ENCODE results near the gene DNAH11. TPM values are rescaled to one million over a fixed set of nuclear protein-coding genes. Genes with fewer than 3 reads are reported as not detected.

Gene DNAH11
- total and polyA plus RNA-seq, 2 of the 8 experiments (the other 6 are each of a cell fraction or from before 2014, with no cell fraction given): 1.8 to 4.9 TPM

DNA sequence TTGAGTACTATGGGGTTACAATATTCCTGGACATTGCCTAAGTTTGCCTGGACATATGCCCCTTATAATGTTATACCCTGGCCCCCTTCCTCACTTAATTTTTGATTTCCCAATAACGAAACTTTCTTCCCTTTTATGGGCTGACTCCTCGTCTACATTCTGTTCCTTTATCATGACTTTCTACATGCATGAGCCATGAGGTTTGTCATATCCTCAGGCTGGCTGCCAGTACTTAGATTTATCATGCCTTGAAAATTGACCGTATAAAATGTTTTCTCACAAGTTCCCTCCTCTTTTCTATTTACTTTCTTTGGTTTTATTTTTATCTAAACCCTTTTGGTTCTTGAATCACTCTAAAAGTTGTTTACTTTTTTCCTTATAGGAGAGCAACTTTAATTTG, 4.7 kb downstream of the DNAH11 start (continued):
- TF ChIP-seq CHD7 (IDR thresholded peaks at IDR 0.05; ENCODE audit: insufficient replicate concordance, low read length): no peak
- no peak for TF ChIP-seq CBX8 (IDR thresholded peaks at IDR 0.05; ENCODE audit: borderline replicate concordance, low read depth, low read length)
- no peak for TF ChIP-seq KDM1A (IDR thresholded peaks at IDR 0.05; ENCODE audit: borderline replicate concordance, low read length)
- no peak for TF ChIP-seq ZNF274 (IDR thresholded peaks at IDR 0.05; ENCODE audit: borderline replicate concordance, extremely low read depth, low read length)
- TF ChIP-seq SRF (IDR thresholded peaks at IDR 0.05; ENCODE audit: low read depth, low read length): no peak
- no peak for TF ChIP-seq SP1 (IDR thresholded peaks at IDR 0.05; ENCODE audit: low read depth, low read length)
- TF ChIP-seq POLR2A (IDR thresholded peaks at IDR 0.05; ENCODE audit: control extremely low read depth in 1 of 2, low read depth in 2 of 2, low read length in 2 of 2): no peak
- no peak for TF ChIP-seq RNF2 (IDR thresholded peaks at IDR 0.05; ENCODE audit: borderline replicate concordance, low read depth, low read length, missing control alignments, poor library complexity, severe bottlenecking)
- no peak for TF ChIP-seq RXRA (IDR thresholded peaks at IDR 0.05; ENCODE audit: insufficient read depth, low read depth, low read length)
- no peak for TF ChIP-seq EZH2 (IDR thresholded peaks at IDR 0.05; ENCODE audit: low read depth, low read length, severe bottlenecking)
- TF ChIP-seq SAP30 (IDR thresholded peaks at IDR 0.05; ENCODE audit: insufficient read depth, insufficient replicate concordance, low read length): no peak
- no peak for TF ChIP-seq CHD1 (IDR thresholded peaks at IDR 0.05; ENCODE audit: low read depth, low read length)
